HG03060 (cell line): ENCODE data around the gene KIF7.
"Not testable (repeated sequence)": the region's sequence is repeated elsewhere in the genome, so short reads cannot be mapped to it uniquely, and the experiment has no call there.

ENCODE experiments used
- ATAC-seq: cut with Tn5 transposase; IDR thresholded peaks from one replicate; pipeline ENCODE4 v1.9.1; 2021; ENCODE audit warnings: low read depth, moderate number of reproducible peaks; ENCODE audit not compliant: unreplicated experiment

KIF7 gene

GRCh38 chr15:89625716-89626115 is 29.6 kb downstream of the KIF7 start:
- no peak for ATAC-seq

- ATAC-seq, result no peak
Measured at GRCh38 chr15:89623165-89623564, 32.1 kb downstream of the KIF7 start.

GRCh38 chr15:89621547-89621946 is 33.7 kb downstream of the KIF7 start:
- no peak for ATAC-seq

- no peak for ATAC-seq
Measured at GRCh38 chr15:89616228-89616627, 39.0 kb downstream of the KIF7 start.

- ATAC-seq, result no peak
Measured at GRCh38 chr15:89615135-89615534, 40.1 kb downstream of the KIF7 start.

GRCh38 chr15:89614164-89614563 is 41.1 kb downstream of the KIF7 start:
- no peak for ATAC-seq

- no peak for ATAC-seq
Measured at GRCh38 chr15:89613031-89613430, 42.2 kb downstream of the KIF7 start.

GRCh38 chr15:89611317-89611716 is 44.0 kb downstream of the KIF7 start:
- no peak for ATAC-seq

GRCh38 chr15:89599021-89599420 is 56.2 kb downstream of the KIF7 start:
- ATAC-seq, result no peak

- ATAC-seq, result no peak
Measured at GRCh38 chr15:89593018-89593417, 62.2 kb downstream of the KIF7 start.

- ATAC-seq, result no peak
Measured at GRCh38 chr15:89591834-89592233, 63.4 kb downstream of the KIF7 start.

GRCh38 chr15:89587955-89588354 is 67.3 kb downstream of the KIF7 start:
- no peak for ATAC-seq

GRCh38 chr15:89586651-89587050 is 68.6 kb downstream of the KIF7 start:
- ATAC-seq, result no peak

- ATAC-seq, result not testable (repeated sequence)
Measured at GRCh38 chr15:89580747-89581146, 74.5 kb downstream of the KIF7 start.

- no peak for ATAC-seq
Measured at GRCh38 chr15:89578146-89578545, 77.1 kb downstream of the KIF7 start.
